ENCODE results near the gene CDCA5. TPM values are rescaled to one million over a fixed set of nuclear protein-coding genes. Genes with fewer than 3 reads are reported as not detected.
"Not testable (repeated sequence)": the region's sequence is repeated elsewhere in the genome, so short reads cannot be mapped to it uniquely, and the experiment has no call there.

CDCA5 gene
- total RNA-seq, 1 donor from 2014 or later, result 7.6 TPM

DNA sequence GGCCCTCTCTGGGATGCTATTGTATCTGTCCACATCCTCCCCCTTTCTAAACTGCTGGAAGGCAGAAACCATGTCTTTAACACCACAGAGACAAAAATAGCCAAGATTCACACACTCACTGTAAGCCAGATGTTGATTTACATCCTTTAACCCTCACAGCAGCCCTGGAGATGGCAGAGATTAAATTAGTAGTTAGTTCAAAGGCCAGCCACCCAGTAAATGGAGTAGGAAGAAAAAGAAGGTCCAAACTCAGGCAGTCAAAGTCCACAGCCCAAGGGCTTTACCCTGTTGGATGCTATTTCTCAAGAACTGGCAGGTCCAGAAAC lies 35.8 kb upstream of the CDCA5 start:
- DNase-seq (ENCODE audit: low read depth in 2 of 2), result no peak

DNA sequence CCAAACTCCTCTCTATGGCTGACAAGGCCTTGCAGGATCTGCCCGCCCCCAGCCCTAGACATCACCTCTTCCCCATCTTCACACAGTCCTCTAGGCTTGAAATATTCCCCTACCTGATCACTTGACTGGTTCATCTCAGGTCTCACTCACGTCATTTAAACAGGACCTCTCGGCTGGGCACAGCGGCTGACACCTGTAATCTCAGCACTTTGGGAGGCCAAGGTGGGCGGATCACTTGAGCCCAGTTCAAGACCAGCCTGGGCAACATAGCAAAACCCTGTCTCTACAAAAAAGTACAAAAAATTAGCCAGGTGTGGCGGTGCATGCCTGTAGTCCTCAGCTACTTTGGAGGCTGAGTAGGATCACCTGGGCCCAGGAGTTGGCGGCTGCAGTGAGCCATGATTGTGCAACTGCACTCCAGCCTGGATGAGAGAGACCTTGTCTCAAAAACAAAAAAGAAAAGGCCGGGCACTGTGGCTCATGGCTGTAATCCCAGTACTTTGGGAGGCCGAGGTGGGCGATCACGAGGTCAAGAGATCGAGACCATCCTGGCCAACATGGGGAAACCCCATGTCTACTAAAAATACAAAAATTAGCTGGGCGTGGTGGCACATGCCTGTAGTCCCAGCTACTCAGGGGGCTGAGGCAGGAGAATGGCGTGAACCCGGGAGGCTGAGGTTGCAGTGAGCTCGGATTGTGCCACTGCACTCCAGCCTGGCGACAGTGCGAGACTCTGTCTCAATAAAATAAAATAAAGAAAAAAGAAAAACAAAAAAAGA lies 35.2 kb upstream of the CDCA5 start:
- DNase-seq (ENCODE audit: low read depth in 2 of 2), result not testable (repeated sequence)

DNA sequence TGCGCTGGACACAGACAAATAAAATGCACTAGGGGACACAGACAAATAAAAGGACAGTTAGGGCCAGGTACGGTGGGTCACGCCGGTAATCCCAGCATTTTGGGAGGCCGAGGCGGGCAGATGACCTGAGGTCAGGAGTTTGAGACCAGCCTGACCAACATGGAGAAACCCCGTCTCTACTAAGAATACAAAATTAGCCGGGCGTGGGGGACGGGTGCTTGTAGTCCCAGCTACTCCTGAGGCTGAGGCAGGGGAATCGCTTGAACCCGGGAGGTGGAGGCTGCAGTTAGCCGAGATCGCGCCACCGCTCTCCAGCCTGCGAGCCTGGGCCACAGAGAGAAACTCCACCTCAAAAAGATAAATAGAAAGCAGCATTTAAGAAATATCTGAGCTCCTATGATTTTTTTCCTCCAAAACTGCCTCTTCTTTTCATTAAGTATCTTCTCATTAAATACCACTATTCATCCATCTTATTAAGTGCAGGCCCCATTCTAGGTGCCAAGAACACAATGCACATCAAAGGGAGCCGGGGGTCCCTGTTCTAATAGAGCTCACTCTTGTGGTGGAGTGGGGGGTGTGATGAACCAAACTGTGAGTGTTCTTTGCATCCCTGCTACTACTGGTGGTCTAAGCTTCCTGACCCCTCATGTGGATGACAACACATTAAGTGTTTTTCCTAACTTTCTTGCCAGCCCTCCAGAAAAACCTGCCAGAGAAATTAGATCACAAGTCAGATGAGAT lies 34.4 kb upstream of the CDCA5 start:
- DNase-seq (ENCODE audit: low read depth in 2 of 2), result no peak

DNA sequence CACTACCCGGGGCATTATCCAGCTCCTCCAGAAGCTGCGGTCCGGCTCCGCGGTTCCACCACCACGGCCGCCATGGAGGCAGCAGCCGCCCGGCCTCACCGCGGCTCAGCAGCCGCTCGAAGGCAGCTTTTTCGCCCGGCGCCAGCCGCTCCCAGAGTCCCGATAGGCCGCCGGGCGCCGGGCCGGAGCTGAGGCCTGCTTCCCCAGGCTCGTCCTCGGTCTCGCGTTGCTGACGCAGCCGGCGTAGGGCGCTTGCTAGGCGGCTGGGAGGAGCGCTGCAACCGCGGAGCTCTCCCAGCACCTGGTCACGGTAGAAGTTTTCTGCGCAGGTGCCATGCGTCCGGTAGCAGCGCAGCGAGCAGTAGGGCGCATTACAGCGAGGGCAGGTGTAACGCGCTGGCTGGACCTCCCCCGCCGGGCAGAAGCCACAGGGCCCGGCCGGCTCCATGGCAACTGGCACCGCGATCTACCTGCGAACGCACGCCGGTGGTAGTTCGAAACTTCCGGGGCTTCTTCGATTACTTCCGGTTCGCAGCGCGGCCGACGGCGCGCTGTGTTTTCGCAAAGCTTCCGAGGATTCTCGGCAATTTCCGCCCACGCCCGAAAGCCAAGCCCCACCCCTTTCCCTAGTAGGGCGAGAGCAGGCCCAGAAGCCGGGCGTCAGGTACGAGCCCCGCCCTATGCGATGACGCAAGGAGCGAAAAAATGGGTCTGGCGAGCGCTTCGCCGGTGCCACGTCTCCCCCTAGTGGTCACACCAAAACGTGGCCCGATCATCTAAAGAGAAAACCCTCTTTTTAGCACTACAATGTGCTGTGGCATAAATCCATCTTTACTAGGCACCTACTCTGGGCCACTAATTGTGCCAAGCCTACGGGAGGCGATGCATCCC lies 33.6 kb upstream of the CDCA5 start, which contains the start of gene ZNHIT2:
Gene ZNHIT2, minus strand, starts transcription at position 496 of the 891 bp plus-strand sequence. Its CDS starts 48 bp downstream, at position 448.
- DNase-seq (ENCODE audit: low read depth in 2 of 2), result peak; percentile 97 to 99

DNA sequence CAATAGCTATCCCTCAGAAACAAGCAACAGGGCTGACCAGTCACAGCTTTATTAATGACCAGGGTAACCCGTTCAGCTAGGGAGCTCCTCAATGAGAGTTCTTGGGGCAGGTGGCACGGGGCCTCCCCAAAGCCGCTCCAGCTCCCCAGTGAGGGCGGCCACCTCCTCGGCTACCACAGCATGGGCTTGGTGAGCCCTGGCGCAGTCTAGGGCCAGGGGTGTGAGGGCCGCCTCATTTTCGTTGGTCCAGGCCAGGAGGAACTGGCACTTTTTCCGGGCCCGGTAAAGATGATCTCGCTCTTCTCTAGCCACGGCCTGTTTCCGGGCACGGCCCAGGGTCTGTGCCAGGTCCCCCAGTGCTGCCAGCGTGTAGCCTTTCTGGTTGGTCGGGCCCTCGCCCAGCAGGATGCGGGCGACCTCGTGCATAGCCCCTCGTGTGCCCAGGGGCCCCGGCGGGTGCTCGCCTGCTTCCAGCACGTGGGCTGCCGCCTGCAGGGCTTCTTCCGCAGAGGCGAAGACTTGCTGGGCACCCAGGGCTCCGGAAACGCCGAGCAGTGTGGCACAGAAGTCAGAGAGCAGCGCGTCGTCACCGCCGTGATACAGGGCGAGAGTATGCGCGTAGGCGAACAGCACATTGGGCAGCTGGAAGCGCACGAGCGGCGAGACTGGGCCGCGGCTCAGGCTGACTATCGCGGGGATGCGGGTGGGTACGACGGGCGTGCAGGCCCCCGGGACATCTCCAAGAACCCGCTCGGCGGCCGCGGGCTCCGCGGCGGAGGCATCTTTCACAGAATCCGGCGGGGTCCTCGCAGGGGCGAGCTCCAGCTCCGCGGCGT lies 32.7 kb upstream of the CDCA5 start:
- DNase-seq (ENCODE audit: low read depth in 2 of 2), result peak in 1 of 2 donors; percentile 52

DNA sequence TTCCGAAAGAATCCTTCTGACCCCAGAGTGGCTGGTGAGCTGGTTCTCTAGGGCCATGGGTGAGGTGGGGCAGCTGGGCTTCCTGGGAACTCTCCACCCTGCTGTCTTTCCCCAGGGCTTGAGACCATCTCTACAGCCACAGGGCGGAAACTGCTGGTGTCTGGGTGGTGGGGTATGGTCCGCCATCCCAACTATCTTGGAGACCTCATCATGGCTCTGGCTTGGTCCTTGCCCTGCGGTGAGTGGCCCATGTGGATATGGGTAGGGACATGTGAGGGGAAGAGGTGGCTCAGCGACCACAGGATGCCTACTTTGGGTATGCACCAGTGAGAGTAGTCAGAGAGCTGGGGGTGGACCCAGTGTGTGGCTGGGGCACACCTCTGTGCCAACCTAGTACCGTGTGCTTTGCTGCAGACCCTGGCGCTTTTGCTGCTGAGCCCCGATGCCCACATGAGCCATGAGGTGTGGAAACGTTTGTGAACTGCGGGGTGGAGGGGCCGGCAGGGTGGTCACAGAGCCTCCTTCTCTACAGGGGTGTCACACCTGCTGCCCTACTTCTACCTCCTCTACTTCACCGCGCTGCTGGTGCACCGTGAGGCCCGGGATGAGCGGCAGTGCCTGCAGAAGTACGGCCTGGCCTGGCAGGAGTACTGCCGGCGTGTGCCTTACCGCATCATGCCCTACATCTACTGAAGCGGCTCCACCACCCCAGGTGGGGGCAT lies 31.7 kb upstream of the CDCA5 start:
- DNase-seq (ENCODE audit: low read depth in 2 of 2), result no peak

DNA sequence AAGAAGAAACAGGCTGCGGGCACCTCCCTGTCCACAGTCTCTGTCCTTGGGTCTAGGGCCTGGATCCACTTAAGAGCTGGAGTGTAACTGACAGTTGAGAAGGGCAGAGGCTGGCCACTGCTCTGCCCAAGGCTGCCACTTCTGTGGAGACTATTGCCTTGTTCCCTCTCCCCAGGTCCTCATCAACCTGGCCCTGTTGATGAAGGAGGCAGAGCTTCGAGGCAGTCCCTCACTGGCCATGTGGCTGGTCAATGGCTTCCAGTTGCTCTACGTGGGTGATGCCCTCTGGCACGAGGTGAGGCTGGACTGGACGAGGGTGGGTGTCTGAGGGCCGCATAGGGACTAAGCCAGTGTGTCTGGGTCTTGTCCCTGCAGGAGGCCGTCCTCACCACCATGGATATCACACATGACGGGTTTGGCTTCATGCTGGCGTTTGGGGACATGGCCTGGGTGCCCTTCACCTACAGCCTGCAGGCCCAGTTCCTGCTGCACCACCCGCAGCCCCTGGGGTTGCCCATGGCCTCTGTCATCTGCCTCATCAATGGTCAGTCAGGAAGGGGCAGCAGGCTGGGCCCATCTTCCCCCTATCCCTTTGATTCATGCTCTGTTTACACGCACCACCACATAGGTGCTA lies 30.8 kb upstream of the CDCA5 start:
- DNase-seq (ENCODE audit: low read depth in 2 of 2), result no peak

DNA sequence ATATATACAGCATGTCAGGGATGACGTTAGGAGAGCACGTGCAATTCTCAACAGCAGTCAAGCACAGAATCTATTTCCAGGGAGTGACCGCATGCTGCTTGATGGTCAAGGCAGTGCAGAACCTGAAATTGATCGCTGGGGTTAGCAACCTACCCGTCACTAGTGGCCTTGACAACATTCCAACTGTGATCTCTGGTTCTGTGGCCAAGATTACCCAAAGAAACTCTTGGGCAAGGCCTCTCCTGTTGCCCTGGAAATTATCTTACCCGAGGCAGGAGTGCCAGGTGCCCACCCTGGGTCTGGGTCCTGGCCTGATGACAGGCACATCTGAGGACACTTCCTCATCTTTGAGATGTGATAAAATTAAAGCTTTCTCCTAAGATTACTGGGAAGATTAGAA lies 30.0 kb upstream of the CDCA5 start:
- DNase-seq (ENCODE audit: low read depth in 2 of 2), result no peak

DNA sequence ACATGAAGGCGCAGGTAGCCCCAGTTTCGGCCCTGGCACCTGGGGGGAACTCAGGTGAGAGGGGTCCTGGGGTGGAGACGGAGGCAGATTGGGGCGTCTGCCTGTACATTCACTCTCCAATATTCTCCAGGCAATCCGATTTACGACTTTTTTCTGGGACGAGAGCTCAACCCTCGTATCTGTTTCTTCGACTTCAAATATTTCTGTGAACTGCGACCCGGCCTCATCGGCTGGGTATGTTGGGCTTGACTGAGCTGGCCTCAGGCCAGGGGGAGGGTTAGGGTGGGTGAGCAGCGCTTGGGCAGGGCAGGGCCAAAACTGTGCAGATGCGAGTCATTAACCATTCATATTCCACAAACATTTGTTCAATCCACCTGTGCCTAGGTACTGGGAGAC lies 29.5 kb upstream of the CDCA5 start:
- no peak for DNase-seq (ENCODE audit: low read depth in 2 of 2)

DNA sequence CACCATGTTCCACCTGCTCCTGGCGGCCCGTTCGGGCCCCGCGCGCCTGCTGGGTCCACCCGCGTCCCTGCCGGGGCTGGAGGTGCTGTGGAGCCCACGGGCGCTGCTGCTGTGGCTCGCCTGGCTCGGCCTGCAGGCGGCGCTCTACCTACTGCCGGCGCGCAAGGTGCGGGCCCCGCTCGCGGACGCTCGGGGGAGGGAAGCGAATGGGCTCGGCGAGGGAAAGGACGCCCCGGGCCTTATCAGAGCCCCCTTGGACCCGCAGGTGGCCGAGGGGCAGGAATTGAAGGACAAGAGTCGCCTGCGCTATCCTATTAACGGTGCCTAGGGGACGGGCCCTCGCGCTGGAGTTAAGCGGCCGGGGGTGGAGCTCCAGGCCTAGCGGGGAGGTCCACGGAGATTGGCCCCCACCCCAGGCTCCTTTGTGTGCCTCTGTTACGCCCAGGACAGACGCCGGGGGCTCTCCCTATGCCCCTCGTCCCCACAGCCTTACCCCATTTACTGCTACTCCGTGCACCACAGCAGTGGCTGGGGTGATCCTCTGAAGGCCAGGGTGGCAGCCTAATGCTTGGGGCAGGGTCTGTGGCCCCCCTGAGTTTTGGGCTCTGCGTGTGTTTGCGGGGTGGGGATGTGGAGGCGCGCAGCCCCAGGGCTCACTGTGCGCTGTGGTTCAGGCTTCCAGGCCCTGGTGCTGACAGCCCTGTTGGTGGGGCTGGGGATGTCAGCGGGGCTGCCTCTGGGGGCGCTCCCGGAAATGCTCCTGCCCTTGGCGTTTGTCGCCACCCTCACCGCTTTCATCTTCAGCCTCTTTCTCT lies 28.9 kb upstream of the CDCA5 start:
- DNase-seq (ENCODE audit: low read depth in 2 of 2), result peak in 1 of 2 donors; percentile 56

DNA sequence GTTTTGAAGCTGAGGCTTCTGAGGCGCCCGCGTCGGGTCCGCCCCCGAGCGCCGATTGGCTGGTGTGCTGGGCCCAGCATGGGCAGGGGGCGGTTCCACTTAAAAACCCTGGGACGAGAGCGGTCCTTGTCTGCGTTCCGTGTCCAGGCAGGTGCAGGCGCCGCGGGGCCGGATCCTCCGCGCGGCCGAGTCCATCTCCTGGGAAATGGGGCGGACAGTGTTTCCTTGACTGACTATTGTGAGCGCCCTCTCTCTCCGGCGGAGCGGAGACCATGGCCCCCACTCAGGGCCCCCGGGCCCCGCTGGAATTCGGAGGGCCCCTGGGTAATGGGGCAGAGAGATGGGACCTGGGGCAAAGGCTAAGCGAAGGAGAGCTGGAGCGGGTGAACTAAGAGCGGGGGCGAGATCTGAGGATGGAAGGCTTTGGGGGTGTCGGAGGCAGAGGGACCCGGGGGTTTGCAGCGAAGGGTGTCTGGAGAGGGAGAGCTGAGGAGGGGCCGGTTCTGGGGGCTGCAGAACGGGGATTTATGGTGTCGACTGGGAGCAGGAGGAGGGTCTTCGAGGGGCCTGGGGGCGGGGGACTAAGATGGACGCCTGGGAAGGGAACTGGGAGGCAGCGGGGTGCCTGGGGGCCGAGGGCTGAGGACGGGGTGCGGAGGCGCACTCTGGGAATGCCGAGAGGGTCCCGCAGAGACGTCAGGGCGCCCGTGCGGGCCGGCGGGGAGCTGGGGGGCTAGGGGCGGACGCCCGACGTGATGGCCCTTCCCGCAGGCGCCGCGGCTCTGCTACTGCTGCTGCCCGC lies 28.1 kb upstream of the CDCA5 start, which contains the start of gene TM7SF2:
Gene TM7SF2, plus strand, starts transcription at position 129 of the 802 bp plus-strand sequence. Its CDS starts 144 bp downstream, at position 273.
- peak; percentile 75 to 93 for DNase-seq (ENCODE audit: low read depth in 2 of 2)

DNA sequence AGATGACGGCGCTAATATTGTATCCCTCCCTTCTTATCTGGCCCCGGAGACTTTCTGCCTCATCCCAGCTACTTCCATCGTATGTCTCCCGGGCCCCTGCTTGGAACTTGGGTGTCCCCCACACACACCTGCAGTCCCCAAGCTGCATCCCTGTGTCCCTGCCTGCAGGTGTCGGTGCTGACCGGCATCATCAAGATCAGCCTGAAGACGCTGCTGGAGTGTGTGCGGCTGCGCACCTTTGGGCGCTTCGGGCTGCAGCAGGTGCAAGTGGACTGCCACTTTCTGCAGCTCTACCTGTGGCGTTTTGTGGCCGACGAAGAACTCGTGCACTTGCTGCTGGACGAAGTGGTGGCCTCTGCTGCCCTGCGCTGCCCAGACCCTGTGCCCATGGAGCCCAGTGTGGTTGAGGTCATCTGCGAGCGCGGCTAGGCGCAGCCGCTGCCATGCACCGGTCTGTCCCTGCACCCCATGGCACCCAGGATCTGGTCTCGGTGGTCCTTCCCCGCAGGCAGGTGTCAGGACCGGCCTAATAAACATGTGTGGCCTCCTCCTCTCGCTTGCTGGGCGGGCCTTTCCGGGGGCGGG lies 27.4 kb upstream of the CDCA5 start:
- no peak for DNase-seq (ENCODE audit: low read depth in 2 of 2)

DNA sequence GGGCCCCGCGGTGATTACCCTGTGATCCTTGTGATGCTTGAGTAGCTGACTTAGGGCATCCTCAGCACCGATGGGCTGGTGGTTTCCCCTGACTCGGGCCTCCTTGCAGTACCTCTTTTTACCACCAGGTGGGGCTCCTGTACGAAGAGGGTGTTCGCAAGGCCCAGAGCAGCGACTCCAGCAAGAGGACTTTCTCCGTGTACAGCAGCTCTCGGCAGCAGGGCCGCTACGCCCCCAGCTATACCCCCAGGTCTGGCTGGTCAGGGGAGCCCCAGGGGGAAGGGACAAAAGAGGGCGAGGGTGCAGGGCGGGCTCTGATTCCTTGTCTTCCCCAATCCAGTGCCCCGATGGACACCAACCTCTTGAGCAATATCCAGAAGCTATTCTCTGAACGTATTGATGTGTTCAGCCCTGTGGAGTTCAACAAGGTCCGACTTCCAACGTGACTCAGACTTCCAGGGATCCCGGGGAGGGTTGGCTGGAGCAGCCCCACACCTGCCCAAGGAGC lies 26.6 kb upstream of the CDCA5 start:
- peak; percentile 41 to 77 for DNase-seq (ENCODE audit: low read depth in 2 of 2)

DNA sequence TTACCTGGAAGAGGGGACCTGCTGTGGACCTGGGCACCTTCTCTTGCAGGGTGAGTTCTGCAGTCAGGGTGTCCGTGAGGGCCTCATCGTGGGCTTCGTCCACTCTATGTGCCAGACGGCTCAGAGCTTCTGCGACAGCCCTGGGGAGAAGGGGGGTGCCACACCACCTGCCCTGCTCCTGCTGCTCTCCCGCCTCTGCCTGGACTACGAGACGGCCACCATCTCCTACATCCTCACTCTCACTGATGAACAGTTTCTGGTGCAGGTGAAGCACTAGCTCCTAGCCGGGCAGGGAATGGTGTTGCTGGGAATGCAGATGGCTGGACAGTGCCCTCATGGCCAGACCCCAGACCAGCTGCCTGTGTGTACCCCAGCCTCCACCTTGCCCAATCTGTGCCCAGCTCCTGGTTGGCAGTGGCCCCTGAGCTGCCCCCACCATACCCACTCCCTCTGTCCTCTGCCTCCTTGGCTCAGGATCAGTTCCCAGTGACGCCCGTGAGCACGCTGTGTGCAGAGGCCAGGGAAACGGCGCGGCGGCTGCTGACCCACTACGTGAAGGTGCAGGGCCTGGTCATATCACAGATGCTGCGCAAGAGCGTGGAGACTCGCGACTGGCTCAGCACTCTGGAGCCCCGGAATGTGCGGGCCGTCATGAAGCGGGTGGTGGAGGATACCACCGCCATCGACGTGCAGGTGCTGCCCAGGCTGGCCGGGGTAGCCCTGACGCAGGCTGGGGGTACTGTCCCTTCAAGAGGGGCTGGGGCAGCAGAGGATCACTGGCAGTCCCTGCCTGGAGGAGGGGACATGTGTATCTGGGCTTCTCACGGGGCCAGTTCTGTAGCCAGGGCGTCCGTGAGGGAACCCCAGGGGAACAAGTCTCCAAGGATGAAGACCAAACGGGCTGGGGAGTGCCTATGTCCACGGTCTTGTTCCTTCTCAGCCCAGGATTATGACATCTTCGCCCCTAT lies 25.7 kb upstream of the CDCA5 start:
- DNase-seq (ENCODE audit: low read depth in 2 of 2), result no peak

DNA sequence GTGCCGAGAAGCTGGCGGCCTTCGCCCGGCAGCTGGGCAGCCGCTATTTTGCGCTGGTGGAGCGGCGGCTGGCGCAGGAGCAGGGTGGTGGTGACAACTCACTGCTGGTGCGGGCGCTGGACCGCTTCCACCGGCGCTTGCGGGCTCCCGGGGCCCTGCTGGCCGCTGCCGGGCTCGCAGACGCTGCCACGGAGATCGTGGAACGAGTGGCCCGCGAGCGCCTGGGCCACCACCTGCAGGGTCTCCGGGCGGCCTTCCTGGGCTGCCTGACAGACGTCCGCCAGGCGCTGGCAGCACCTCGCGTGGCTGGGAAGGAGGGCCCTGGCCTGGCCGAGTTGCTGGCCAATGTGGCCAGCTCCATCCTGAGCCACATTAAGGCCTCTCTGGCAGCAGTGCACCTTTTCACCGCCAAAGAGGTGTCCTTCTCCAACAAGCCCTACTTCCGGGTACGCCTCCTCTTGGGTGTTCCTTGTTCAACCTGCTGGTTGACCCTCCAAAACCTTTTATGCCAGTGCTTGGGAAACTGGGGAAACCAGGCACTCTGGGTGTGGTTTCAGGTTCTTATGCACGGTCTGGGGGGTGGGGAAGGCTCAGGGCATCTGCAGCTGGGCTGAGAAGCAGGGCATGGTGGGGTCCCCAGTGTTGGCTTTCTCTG lies 24.8 kb upstream of the CDCA5 start:
- DNase-seq (ENCODE audit: low read depth in 2 of 2), result no peak
